GM18870 (cell line): ENCODE measurements around the gene DLG1.
"Not testable (repeated sequence)": the region's sequence is repeated elsewhere in the genome, so short reads cannot be mapped to it uniquely, and the experiment has no call there.

Source experiments
- ATAC-seq: cut with Tn5 transposase; IDR thresholded peaks from one replicate; pipeline ENCODE4 v1.9.1; 2021; ENCODE audit warnings: moderate library complexity; ENCODE audit not compliant: unreplicated experiment

The DLG1 gene

GRCh38 chr3:197035577-197035976 is 262.8 kb downstream of the DLG1 start:
- ATAC-seq, result no peak

DNA sequence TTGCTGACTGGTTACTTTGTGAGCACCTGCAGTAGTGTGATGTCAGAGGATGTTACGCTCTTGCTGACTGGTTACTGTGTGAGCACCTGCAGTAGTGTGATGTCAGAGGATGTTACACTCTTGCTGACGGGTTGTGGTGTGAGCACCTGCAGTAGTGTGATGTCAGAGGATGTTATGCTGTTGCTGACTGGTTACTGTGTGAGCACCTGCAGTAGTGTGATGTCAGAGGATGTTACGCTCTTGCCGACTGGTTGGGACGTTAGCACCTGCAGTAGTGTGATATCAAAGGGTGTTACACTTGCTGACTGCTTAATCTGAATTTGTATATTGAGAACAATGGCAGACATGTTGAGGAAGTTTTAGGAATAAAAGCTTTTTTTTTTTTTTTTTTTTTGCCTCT is 263.6 kb downstream of the DLG1 start:
- not testable (repeated sequence) for ATAC-seq

- ATAC-seq, result not testable (repeated sequence)
Measured at GRCh38 chr3:197033764-197034163, 264.6 kb downstream of the DLG1 start.

GRCh38 chr3:197031315-197032285 is 266.8 kb downstream of the DLG1 start:
- no peak for ATAC-seq

- ATAC-seq, result no peak
Measured at GRCh38 chr3:197030379-197031314, 267.8 kb downstream of the DLG1 start.

DNA sequence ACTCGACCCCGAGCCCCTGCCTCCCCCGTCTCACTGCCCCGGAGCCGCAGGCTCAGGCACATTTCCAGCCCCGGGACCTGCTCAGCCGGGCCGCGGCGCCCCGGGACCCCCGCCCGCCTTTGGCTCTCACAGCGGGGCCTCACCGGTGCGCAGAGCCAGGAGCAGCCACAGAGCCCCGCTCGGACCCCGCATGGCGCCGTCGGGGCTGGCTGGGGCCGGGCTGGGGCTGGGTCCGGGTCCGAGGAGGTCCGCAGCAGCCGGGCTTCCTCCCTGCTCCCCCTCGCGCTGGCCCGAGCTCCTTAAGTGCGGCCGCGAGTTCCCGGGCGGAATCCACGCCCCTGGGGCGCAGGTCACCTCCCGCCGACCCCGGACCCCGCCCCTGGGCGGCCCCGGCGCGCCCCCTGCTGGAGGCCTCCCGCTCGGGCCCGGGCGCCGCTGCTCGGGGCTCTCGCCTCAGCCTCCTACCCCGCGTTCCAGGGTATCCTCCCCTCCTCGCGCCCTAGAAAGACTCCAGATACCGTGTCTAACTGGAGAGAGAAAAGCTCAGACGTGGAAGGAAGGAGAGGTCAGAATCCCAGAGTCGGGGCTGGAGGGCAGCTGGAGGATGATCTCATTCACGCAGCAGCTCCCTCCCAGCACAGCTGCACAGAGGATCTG is 268.8 kb downstream of the DLG1 start, which contains the start of gene MELTF:
MELTF (minus strand) TSS at position 307 of the 657 bp plus-strand sequence; CDS start at position 192, 115 bp downstream.
- no peak for ATAC-seq

DNA sequence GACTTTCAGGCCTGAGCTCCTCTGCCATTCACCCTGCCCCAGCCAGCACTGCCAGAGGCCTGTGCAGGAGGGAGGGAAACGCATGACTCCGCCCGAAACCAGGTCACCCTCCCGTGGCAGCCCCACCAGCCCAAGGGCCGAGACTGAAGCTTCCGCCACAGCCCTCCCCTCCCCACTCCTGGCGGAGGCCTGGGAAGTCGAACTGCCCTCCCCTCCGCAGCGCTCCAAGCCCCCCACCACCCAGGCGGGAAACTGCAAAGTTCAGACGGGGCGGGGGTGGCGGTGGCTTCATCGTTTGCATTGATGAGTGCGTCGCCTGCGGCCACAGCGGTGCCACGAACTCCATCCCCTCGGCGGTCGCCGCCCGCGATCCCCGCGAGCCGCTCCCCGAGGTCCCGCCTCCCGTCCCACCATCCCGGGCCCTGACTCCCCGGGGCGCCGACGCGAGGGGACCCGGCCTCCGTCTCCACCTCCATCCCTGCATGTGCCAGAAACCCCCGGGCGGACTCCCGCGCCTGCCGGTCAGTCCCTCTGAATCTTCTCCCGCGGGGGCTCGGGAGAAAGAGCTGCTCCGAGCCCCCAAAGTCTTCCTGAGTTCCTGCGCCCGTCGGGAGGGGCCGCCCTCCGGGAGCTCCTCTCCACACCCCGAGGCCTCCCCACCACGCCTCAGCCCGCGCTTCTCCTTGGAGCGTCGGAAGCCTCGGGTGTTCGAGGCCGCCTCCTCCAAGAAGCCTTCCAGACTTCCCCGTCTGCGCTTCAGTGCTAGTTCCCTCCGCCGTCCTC is 269.5 kb downstream of the DLG1 start:
- ATAC-seq, result no peak

GRCh38 chr3:197027896-197028727 is 270.3 kb downstream of the DLG1 start:
- no peak for ATAC-seq

DNA sequence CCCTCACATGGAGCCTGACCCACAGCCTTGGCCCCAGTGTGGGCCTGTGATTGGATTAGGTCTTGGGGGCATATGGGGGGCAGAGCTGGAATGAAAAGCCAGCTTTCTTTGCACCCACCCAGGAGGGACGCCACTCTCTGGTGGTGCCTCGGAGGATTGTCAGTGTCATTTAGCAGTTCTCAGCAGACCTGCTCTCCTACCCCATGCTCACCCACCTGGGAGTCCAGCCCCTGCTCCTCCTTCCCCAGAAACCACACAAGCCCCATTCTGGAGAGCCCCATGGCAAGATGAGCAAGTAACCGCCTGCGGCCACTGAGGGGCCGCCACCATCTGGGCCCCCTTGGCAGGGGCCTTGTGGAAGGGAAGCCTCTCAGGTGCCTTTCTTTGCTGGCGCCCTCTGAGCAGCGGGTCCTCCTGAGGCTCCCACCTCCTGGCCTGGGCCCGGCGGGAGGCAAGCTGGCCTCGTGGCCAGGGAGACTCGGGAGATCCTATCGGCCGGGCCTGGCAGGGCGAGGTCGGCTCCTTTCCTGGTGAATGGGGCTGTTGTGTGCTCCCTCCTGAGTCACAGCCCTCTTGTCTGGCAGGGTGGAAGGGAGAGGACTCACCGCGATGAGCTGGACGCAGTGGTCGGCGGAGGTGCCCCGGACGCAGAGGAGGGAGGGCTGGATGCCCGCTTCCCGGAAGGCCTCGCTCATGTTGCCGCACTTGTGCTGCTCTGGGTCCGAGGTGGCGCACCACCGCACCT is 271.1 kb downstream of the DLG1 start:
- no peak for ATAC-seq

DNA sequence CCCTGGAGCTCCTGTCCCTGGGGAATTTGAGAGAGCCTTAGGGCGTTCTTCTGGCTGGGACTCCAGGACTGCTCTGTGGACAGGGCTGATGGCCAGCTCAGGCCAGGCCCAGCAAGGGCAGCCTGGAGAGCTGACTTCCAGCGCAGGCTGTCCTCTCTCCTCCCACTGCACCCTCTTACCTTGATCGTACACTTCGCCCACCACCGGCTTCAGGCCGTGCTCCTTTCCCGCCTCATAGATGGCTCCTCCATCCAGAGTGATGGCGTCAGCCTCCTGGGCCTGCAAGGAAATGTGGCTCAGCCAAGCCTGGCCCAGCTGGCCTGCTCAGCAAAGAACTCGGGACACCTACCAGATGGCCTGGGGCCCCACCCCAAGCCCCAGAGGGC is 271.9 kb downstream of the DLG1 start:
- no peak for ATAC-seq

DNA sequence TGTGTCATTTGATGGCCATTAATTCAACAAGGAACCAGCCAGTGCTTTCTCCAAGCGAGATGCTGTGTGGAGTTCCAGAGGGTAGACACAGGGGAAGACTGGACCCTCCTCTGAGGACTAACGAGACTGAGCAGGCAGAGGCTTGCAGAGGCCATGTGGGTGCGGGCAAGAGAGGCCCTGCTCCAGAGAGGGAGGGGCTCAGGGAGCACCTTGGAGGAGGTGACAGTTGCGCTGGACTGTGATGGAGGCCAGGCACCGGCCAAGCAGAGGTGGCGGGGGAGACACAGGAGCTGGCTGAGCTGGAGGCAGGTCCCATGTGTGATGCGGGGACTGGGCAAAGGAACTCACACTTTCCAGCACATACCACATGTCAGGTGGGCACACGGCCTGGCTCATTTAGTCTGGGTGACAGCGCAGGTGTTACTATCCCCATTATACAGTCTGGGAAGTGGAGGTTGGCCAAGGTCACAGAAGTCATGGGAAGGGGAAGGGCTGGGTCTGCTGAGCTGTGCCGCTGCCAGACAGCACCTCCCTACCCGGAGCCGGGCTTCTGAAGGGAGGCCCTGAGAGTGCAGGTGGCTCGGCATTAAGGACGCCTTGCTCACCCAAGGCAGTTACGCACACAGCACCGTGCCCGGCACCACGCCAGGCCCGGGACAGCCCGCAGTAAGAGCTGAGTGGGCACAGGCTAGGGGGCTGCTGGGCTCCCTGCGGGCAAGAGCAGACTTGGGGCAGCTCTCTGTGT is 272.5 kb downstream of the DLG1 start:
- ATAC-seq, result no peak

DNA sequence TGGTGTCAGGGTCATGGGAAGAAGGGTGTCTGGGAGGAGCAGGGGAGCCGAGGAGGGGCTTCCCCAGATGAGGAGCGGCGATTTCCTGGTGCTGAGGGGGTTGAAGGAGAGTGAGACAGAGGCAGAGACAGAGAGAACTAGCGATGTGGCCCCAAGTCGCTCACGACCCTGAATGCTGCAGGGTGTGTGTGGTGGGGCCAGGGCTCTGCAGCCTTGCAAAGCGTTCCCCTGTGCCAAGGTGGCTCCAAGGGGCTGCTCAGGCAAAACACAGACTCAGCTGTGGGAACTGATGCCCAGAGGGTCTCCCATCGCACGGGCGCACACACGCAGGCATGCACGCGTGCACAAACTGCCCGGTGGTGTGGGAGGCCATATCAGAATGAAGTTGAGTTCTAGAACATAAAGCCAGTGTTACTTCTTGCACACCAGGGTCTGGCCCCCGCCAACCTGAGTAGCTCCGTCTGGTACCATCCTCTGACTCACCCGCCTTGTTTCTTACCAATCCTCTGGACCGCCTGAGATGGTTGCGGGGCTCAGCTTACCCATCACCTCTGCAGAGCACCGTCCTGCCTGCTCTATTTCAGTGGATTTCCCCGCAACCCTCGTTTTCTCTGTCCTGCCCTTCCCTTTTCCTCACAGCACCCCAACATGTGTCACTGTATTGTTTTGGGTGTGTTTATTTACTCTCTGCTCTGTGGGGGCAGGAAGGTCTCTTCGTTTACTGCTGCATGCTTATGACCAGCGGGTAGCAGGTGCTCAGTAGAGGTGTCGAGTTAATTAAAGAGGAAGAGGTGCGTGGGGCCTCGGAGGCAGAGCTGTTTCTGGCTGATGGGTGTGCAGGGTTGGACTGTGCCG is 273.3 kb downstream of the DLG1 start:
- no peak for ATAC-seq

DNA sequence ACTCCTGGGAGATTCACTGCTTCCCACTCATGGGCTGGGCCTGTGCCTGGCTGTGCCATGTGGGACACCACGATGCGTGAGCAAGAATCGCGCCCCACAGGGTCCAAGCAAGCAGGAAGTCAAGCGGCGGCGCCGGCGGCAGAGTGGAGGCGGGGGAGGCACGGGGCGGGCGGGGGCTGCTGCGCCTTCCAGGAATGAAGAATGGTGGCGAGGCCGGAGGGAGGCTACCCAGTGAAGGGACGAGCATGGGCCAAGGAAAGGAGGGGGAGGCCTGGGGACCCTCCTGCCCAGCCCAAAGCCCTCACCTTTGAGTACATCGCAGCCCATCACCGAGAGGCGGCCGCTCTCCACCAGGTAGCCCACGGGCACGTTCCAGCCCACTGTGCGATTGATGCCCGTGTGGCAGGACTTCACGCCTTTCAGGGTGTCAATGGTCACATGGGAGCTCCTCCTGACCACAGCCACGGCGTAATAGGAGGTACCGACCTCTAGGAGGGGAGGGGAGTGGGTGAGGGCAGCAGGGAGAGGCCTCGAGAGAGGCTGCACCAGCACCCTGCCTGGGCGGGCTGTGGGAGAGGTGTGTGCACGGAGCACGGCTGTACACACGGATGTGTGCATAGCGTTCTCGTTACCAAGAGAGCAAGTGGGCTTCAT is 274.3 kb downstream of the DLG1 start:
- no peak for ATAC-seq

GRCh38 chr3:197023241-197023997 is 275.0 kb downstream of the DLG1 start:
- peak; percentile 48 for ATAC-seq

GRCh38 chr3:197022405-197023231 is 275.8 kb downstream of the DLG1 start:
- ATAC-seq, result no peak
